Epithelial cell of esophagus (primary cell): Measurements from ENCODE around the gene CDK11A.

Source experiments
- DNase-seq: peaks from one replicate; pipeline ENCODE4 v3.0.0; 2010; ENCODE audit warnings: low read depth
- H3K4me3 ChIP-seq: 2 replicates; pipeline ENCODE4 v1.5.1; 2011; ENCODE audit warnings: mild to moderate bottlenecking, low read length, control low read depth
- TF ChIP-seq, protein P1 (sequence below): IDR thresholded peaks from 2 replicates; pipeline ENCODE4 v1.5.1; 2011; ENCODE audit warnings: low read depth, mild to moderate bottlenecking, low read length, control low read depth, inconsistent platforms; ENCODE audit not compliant: insufficient read depth; ENCODE audit errors: missing control alignments

CDK11A gene

DNA sequence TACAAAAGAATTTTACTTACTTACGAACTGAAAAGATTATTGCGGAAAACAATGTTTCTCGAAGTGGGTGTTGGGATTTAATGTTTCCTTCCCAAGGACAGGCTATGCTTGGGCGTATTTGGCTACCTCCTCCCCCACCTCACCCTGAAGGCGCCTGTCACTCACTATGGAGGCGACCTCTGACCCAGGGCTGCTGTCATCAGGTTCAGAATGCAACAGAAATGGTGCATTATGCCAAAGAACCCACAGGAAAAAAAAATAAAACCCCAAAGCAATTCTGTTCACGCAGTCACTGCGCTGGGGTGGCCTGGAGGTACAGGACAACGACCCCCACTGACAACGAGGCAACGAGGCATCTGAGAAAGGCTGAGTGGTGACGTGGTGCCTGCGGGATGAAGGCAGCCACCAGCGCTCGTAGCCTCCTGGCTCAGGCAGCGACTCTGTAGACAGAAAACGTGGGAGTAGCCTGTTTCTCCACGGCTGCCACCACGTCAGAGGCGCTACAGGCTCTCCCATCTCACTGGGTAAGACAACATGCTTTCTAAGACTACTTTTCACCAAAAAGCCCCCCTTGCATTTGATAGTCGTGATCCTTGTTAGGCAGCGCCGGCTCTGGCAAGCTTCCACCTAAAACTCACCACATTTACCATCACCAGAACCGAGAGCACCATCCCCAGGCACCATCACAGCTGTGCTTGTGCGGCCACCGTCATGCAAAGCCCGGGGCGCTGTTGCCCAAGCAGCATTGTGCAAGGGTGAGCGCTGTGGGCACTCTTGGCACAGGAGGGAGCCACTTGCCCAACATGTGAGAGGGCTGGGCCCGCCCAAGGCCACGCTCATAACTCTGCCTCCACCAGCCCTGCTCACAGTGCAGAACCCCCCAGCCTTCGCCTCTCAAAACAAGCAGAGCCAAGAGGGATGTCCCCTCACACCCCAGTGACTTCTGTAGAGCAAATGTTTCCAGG lies 39.8 kb upstream of the CDK11A start:
- TF ChIP-seq, protein P1, sequence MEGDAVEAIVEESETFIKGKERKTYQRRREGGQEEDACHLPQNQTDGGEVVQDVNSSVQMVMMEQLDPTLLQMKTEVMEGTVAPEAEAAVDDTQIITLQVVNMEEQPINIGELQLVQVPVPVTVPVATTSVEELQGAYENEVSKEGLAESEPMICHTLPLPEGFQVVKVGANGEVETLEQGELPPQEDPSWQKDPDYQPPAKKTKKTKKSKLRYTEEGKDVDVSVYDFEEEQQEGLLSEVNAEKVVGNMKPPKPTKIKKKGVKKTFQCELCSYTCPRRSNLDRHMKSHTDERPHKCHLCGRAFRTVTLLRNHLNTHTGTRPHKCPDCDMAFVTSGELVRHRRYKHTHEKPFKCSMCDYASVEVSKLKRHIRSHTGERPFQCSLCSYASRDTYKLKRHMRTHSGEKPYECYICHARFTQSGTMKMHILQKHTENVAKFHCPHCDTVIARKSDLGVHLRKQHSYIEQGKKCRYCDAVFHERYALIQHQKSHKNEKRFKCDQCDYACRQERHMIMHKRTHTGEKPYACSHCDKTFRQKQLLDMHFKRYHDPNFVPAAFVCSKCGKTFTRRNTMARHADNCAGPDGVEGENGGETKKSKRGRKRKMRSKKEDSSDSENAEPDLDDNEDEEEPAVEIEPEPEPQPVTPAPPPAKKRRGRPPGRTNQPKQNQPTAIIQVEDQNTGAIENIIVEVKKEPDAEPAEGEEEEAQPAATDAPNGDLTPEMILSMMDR: peak; percentile 24
- H3K4me3 ChIP-seq: no peak overlapping the region
- peak; percentile 93 for DNase-seq

DNA sequence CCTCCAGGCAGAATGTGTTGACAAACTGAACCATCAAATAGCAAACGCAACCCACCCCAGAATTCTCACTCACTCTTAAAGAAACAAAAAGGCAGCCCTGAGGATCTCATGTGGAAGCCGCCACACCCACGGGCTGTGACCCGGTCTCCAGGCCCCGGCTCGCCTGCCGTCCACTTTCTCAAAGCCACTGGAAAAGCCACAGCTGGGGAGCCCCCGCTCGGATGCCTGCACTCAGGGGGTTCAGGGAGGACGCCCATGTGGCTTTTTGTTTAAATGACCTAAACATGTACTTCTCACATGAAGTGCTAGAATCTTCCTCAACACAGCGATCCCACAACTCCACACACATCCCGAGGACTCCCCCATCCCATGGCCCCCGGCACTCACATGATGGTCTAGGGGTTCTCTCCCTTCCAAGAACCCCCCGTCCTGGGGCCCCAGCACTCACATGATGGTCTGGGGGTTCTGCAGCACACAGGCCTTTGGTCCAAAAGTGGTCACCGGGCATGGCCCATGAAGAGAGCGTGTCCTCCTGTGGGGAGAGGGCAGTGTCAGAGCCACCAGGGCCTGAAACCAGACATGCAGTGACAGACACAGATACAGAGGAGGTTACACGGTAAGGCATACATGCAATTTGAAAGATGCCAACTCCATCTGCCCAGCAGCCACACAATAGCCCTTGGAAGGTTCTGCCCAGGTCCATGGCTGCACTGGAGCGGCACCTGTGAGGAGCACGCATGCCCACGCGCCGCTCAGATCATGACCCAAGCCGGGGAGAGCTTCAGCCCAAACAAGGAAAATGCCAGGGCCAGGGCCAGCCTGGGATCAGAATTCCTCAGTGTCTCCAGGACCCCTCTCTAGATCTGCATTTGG lies 37.6 kb upstream of the CDK11A start:
- H3K4me3 ChIP-seq: no peak overlapping the region
- TF ChIP-seq, protein P1: no peak
- no peak for DNase-seq

DNA sequence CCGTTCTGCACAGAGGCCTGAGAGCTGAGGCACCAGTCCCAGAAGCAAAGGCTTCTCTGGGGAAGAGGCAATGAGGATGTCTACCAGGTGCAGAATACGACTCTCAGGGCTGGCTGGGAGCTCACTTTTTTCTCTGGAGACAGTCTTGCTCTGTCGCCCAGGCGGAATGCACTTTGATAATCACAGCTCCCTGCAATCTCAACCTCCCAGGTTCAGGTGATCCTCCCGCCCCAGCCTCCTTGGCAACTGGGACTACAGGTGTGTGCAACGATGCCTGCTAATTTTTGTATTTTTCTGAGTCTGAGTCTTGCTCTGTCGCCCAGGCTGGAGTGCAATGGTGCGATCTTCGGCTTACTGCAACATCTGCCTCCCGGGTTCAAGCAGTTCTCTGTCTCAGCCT lies 36.6 kb upstream of the CDK11A start:
- no peak for DNase-seq
- TF ChIP-seq, protein P1: no peak

DNA sequence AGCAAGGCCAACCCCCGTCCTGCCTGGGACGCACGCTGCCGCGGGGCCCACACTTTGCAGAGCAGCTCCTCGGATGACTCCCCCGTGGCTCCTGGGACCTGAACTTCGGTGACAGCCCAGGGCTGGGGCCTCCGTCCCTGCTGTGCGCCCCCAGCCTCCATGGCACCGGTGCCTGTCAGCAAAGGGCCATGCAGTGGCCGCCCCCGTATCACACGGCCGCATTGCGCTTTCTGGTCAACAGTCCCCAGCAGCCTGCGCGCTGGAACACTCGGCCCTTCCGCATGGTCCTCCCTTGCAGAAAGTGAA lies 36.1 kb upstream of the CDK11A start:
- TF ChIP-seq, protein P1: no peak
- no peak overlapping the region for H3K4me3 ChIP-seq
- no peak for DNase-seq

More for the DNA sequence above, 36.6 kb upstream of the CDK11A start:
- no peak overlapping the region for H3K4me3 ChIP-seq

DNA sequence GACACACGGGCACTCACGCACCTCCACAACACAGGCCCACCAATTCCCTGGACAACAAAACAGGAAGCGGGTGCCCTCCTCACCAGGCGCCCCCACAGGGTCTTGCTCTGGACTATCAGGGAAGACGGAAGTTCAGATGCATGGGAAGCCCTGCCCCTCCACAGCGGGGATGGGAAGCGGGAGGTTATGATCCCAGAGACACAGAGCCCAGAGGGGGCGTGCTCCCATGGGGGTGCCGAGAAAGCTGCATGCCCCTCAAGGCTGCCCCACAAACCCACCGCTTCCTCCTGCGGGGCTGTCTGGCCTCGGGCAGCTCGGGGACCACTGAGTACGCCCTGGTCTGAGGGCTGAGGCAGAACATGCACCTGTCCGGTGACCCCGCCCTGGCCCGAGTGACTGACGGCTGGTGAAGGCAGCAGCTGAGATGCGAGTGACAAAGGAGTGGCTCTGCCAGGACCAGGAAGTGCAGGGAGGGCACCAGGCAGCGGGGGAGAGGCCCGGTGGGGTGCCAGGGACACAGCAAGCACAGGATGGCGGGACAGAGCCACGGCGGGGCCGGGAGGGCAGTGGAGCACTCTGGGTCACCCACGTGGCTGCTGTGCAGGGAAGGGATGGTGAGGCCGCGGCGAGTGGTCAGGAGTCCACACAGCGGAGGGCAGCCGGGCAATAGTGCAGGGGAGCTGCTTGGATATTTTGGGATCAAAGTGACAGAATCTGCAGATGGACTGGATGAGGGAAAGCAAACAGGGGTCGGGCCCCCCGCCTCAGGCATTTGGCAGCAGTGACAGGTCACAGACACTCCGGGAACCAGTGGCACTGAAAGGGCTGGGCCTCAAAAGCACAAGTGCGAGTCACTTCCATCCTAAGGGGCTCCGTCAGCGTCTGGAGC lies 35.5 kb upstream of the CDK11A start:
- H3K4me3 ChIP-seq: no peak overlapping the region
- TF ChIP-seq, protein P1: no peak
- DNase-seq: no peak

DNA sequence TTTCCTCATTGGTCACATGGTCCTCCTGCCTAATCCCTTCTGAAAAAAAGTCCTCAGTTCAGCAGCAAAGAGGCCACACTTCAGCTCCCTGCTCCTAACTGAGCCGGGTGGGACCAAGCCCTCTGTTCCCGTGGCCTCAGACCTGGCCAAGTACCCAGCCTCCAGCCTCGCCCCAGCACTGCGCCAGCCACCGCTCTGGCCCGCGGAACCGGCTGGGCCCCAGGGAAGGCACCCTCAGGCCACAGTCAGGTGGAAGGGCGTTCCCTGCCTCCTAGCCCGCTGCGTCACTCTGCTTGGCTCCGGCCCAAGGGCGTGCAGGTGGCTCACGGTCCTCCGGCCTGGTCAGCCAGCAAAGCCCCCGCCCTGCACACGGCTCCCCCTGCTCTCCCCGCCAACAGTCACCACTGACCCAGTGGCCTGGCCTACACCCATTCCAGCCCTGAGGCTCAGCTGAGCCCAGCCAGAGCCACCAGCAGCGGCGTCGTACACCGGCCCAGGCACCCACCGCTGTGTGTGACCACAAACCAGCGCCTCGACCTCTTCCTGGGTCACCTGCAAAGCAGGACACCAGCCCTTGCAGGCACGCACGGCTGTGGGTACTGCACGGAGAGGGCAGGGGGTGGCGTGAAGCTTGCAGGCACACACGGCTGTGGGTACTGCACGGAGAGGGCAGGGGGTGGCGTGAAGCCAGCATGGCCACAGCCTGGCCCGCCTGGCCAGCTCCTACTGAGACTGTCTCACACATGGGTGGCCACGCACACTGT lies 34.7 kb upstream of the CDK11A start:
- TF ChIP-seq, protein P1: no peak
- no peak overlapping the region for H3K4me3 ChIP-seq
- DNase-seq: peak; percentile 56
